T-helper 1 cell treated with Interleukin-12 subunit alpha and Interleukin-12 subunit beta and Interleukin-4 antibody, amounts not matched to agents 30 μg/mL and 1 μg/mL, for 36 hours (primary cell): ENCODE results near the gene UNC45A.

ENCODE experiments used
- H3K27ac Mint-ChIP-seq: one replicate; pipeline ENCODE4 v1.8.0; 2021; ENCODE audit warnings: mild to moderate bottlenecking, mixed read lengths
- H3K27me3 Mint-ChIP-seq: one replicate; pipeline ENCODE4 v1.8.0; 2021; ENCODE audit warnings: low read depth, mixed read lengths
- H3K36me3 Mint-ChIP-seq: one replicate; pipeline ENCODE4 v1.8.0; 2021; ENCODE audit warnings: low read depth, mixed read lengths
- H3K4me1 Mint-ChIP-seq: one replicate; pipeline ENCODE4 v1.8.0; 2021; ENCODE audit warnings: low read depth, mixed read lengths
- H3K4me3 Mint-ChIP-seq: one replicate; pipeline ENCODE4 v1.8.0; 2021; ENCODE audit warnings: mild to moderate bottlenecking, moderate library complexity, mixed read lengths
- H3K9me3 Mint-ChIP-seq: one replicate; pipeline ENCODE4 v1.8.0; 2021; ENCODE audit warnings: mixed read lengths

Gene UNC45A

DNA sequence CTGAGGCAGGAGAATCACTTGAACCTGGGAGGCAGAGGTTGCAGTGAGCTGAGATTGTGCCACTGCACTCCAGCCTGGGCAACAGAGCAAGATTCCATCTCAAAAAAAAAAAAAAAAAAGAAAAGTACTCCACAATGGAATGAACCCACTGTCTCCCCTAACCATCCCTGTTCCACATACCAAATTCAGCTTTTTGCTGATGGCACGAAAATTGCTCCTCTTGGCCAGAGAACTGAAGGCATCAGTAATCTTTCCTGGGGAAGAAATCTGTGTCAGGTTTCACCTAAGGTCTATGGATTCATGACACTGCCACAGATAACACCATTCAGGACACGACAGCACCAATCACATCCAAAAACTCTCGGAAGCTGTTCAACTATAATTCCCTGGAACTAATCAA, 66.1 kb downstream of the UNC45A start:
- no peak overlapping the region for H3K4me3 Mint-ChIP-seq
- peaks cover 47% of the 10 kb centered on the region for H3K36me3 Mint-ChIP-seq
- no peak overlapping the region for H3K27ac Mint-ChIP-seq
- H3K9me3 Mint-ChIP-seq, result no peaks in the 10 kb centered on the region
- no peaks in the 10 kb centered on the region for H3K27me3 Mint-ChIP-seq
- H3K4me1 Mint-ChIP-seq, result peaks cover 2% of the 10 kb centered on the region
